Parathyroid adenoma (tissue), 2 donors: Measurements from ENCODE around the gene TUBB3.
"Not testable (repeated sequence)": the region's sequence is repeated elsewhere in the genome, so short reads cannot be mapped to it uniquely, and the experiment has no call there.

Experiments used
- H2AFZ ChIP-seq: fragments of 300-600 bp; sonication (generic); one replicate; pipeline ENCODE4 v1.7.0; 2017; ENCODE audit warnings: antibody characterized with exemption, mild to moderate bottlenecking
- H3K27ac ChIP-seq: fragments of 300-600 bp; sonication (generic); one replicate; pipeline ENCODE4 v1.7.0; 2017
- H3K27me3 ChIP-seq: fragments of 300-600 bp; sonication (generic); one replicate; pipeline ENCODE4 v1.7.0; 2017; ENCODE audit warnings: low read length; ENCODE audit not compliant: control insufficient read depth, insufficient read depth
- H3K36me3 ChIP-seq: fragments of 300-600 bp; sonication (generic); one replicate; pipeline ENCODE4 v1.7.0; 2017; ENCODE audit warnings: low read length; ENCODE audit not compliant: control insufficient read depth, insufficient read depth
- H3K4me1 ChIP-seq: fragments of 300-600 bp; sonication (generic); one replicate; pipeline ENCODE4 v1.7.0; 2017; ENCODE audit warnings: control low read depth
- H3K4me2 ChIP-seq: fragments of 300-600 bp; sonication (generic); one replicate; pipeline ENCODE4 v1.7.0; 2017; ENCODE audit warnings: low read length
- H3K4me3 ChIP-seq: fragments of 300-600 bp; sonication (generic); one replicate; pipeline ENCODE4 v1.7.0; 2017; ENCODE audit warnings: low read depth, low read length
- H3K79me2 ChIP-seq: fragments of 300-600 bp; sonication (generic); one replicate; pipeline ENCODE4 v1.7.0; 2017; ENCODE audit warnings: control low read depth
- H3K9ac ChIP-seq: fragments of 300-600 bp; sonication (generic); one replicate; pipeline ENCODE4 v1.7.0; 2017; ENCODE audit warnings: mild to moderate bottlenecking
- H3K9me3 ChIP-seq: fragments of 300-600 bp; sonication (generic); one replicate; pipeline ENCODE4 v1.7.0; 2017; ENCODE audit warnings: low read length; ENCODE audit not compliant: control insufficient read depth
- TF ChIP-seq, protein P1 (sequence below): fragments of 300-600 bp; sonication (generic); IDR thresholded peaks from one replicate; pipeline ENCODE4 v1.7.0; 2017; ENCODE audit warnings: antibody characterized with exemption, mild to moderate bottlenecking
- donor health status: primary hyperparathyroidism.

The TUBB3 gene

DNA sequence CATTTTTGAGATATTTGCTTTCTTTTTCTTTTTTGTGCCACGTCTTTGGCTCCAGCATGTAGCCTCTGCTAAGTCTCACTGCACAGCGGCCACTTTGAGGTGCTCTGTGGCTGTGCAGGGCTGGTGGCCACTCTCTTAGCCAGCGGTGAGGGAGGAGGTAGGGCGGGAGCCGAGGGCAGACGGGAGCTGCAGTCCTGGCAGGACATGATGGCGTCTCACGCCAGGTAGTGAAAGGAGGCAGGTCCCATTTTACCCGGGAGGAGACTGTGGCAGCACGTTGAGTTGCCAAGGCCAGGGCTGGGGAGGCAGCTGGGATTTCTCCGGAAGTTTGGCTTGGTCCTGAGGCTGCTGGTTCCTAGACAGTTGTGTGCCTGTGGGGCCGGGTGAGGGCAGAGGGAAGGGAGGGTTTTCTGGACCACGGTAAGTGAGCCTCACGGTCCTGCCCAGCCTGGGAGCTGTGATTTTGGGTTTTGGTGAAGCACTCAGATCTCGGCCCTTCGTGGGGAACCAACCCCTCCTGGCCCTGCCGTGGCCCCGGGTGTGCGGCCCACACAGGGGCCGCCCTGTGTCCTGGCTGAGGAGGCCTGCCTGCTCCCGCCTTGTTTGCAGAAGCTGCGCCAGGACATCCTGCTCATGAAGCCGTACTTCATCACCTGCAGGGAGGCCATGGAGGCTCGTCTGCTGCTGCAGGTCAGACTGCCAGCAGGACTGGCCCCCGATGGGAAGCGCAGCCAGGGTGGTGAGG lies 39.8 kb downstream of the TUBB3 start:
- no peaks in the 10 kb centered on the region for H3K79me2 ChIP-seq
- no peak overlapping the region for H3K9ac ChIP-seq
- H3K4me3 ChIP-seq, result no peak overlapping the region
- TF ChIP-seq, protein P1, sequence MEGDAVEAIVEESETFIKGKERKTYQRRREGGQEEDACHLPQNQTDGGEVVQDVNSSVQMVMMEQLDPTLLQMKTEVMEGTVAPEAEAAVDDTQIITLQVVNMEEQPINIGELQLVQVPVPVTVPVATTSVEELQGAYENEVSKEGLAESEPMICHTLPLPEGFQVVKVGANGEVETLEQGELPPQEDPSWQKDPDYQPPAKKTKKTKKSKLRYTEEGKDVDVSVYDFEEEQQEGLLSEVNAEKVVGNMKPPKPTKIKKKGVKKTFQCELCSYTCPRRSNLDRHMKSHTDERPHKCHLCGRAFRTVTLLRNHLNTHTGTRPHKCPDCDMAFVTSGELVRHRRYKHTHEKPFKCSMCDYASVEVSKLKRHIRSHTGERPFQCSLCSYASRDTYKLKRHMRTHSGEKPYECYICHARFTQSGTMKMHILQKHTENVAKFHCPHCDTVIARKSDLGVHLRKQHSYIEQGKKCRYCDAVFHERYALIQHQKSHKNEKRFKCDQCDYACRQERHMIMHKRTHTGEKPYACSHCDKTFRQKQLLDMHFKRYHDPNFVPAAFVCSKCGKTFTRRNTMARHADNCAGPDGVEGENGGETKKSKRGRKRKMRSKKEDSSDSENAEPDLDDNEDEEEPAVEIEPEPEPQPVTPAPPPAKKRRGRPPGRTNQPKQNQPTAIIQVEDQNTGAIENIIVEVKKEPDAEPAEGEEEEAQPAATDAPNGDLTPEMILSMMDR, result no peak
- H3K4me1 ChIP-seq, result no peaks in the 10 kb centered on the region
- no peaks in the 10 kb centered on the region for H3K9me3 ChIP-seq
- no peak overlapping the region for H3K27ac ChIP-seq
- H3K27me3 ChIP-seq, result no peaks in the 10 kb centered on the region
- no peak overlapping the region for H2AFZ ChIP-seq
- H3K36me3 ChIP-seq, result no peaks in the 10 kb centered on the region
- no peak overlapping the region for H3K4me2 ChIP-seq

DNA sequence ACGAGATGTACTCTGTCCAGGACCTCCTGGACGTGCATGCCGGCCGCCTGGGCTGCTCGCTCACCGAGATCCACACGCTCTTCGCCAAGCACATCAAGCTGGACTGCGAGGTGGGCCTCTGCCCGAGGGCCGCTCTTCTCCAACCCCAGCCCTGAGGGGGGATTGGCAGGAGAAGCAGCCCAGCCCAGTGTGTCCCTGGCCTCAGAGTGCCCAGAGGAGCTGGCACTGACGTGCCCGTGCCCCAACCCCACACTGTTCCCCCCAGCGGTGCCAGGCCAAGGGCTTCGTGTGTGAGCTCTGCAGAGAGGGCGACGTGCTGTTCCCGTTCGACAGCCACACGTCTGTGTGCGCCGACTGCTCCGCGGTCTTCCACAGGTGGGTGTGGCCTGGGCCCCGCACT lies 41.1 kb downstream of the TUBB3 start:
- Histone ChIP-seq H3K4me2 (no peak overlapping the region), H3K9me3 (no peaks in the 10 kb centered on the region), H3K36me3 (no peaks in the 10 kb centered on the region), H3K4me1 (no peaks in the 10 kb centered on the region), H3K4me3 (no peak overlapping the region), H2AFZ (no peak overlapping the region), H3K27me3 (no peaks in the 10 kb centered on the region), H3K9ac (no peak overlapping the region), H3K79me2 (no peaks in the 10 kb centered on the region), H3K27ac (no peak overlapping the region)
- TF ChIP-seq, protein P1, result no peak

DNA sequence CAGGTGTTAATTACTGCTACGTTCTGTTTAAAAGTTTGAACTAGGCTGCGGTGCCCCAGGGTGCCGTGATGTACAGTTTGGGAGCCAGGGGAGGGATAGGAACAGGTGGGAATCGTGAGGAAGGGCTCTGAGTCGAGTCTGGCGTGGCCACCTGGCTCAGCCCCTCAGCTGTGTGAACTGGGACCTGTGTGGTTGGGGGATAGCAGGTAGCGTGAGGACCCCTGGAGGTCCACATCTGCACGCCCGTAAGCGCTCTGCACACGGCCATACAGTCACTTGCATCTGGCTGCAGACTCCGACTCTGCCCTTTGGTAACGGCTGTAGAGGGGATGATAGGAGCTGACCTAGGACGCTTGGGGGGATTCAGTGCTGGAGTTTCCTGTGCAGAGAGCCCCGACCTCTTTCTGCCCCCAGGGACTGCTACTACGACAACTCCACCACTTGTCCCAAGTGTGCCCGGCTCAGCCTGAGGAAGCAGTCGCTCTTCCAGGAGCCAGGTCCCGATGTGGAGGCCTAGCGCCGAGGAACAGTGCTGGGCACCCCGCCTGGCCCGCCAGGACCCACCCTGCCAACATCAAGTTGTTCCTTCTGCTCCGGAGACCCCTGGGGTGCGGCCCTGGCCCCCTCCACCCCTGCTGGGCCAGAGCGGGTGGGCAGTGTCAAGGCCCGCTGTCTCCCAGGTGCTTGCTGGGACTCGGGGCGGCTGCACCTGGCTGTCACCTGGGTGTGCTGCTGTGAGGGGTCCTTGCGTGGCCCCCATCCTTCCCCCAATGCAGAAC lies 42.5 kb downstream of the TUBB3 start:
- TF ChIP-seq, protein P1, result no peak
- Histone ChIP-seq H3K4me3 (no peak overlapping the region), H3K9ac (no peak overlapping the region), H3K4me1 (no peaks in the 10 kb centered on the region), H3K9me3 (no peaks in the 10 kb centered on the region), H3K4me2 (no peak overlapping the region), H3K79me2 (no peaks in the 10 kb centered on the region), H3K27ac (no peak overlapping the region), H3K27me3 (no peaks in the 10 kb centered on the region), H2AFZ (no peak overlapping the region), H3K36me3 (no peaks in the 10 kb centered on the region)

DNA sequence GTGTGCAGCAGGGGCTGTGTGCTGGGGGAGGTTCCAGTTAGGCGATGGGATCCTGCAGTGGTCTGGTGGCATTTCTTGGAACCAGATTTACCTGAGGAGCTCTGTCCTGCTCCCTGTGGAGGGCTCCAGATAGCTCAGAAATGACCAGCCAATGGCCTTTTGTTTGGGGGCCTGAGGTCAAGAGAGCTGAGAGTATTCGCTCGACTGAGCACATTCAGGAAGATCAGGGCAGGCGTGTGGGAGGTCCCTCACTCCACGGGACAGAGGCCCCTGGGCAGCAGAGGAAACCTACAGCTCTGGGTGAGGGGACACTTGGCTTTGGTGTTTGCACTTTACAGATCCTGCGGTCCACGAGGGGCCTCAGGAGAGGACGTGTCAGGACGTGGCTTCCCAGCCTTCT lies 43.6 kb downstream of the TUBB3 start:
- Histone ChIP-seq H3K4me2 (no peak overlapping the region), H3K9me3 (no peaks in the 10 kb centered on the region), H3K9ac (no peak overlapping the region), H3K79me2 (peaks cover 5% of the 10 kb centered on the region), H2AFZ (no peak overlapping the region), H3K4me1 (peaks cover 5% of the 10 kb centered on the region), H3K36me3 (no peaks in the 10 kb centered on the region), H3K27me3 (no peaks in the 10 kb centered on the region), H3K27ac (no peak overlapping the region), H3K4me3 (no peak overlapping the region)
- TF ChIP-seq, protein P1, result no peak

DNA sequence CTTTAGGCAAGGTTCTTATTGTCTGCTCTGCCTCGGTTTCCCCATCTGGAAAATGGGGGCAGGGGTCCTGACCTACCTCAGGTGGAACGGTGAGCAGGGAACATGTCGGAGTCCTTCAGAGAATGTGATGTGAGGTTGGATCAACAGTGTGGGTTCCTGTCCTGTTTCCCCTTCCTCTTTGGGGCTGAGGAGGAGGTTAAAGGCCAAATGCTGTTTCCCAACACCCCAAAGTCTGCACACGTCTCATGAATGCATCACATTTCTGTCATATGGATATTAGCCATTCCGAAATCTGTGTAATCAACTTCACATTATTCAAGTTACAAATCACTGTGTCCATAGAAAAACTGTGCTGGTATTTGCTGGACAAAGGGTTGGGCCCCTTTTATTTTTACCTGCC lies 44.3 kb downstream of the TUBB3 start:
- H3K4me2 ChIP-seq, H2AFZ ChIP-seq, H3K27me3 ChIP-seq, H3K36me3 ChIP-seq, H3K4me1 ChIP-seq, H3K9me3 ChIP-seq, H3K79me2 ChIP-seq, H3K9ac ChIP-seq, H3K4me3 ChIP-seq, H3K27ac ChIP-seq: not testable (repeated sequence)

DNA sequence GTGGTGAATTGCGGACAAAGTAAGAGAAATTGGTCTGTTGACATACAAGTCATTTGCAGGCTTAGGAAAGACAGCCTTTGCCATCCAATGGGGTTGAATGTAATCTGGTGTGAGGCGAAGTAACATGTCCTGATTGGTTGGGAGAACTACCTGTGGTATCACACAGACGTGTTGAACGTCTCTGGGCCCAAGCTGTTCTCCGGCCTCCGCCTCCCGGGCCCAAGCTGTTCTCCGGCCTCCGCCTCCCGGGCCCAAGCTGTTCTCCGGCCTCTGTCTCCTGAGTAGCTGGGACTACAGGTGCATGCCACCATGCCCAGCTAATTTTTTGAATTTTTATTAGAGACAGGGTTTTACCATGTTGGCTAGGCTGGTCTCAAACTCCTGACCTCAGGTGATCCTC lies 44.9 kb downstream of the TUBB3 start:
- not testable (repeated sequence) for H3K4me1 ChIP-seq, H3K4me2 ChIP-seq, H3K79me2 ChIP-seq, H2AFZ ChIP-seq, H3K27ac ChIP-seq, H3K9me3 ChIP-seq, H3K36me3 ChIP-seq, H3K9ac ChIP-seq, H3K27me3 ChIP-seq, H3K4me3 ChIP-seq
